HK-2 (cell line): ENCODE measurements around the gene IFT27.
"Not testable (repeated sequence)": the region's sequence is repeated elsewhere in the genome, so short reads cannot be mapped to it uniquely, and the experiment has no call there.

Source experiments
- DNase-seq: peaks from one replicate; pipeline ENCODE4 v3.0.0-alpha.2; 2018; ENCODE audit not compliant: unreplicated experiment

Gene IFT27

GRCh38 chr22:36744413-36744765 lies 31.5 kb downstream of the IFT27 start:
- DNase-seq = no peak

- no peak for DNase-seq
Measured at GRCh38 chr22:36743591-36744412, 32.1 kb downstream of the IFT27 start.

- DNase-seq = no peak
Measured at GRCh38 chr22:36743011-36743410, 32.9 kb downstream of the IFT27 start.

GRCh38 chr22:36741968-36742367 lies 34.0 kb downstream of the IFT27 start:
- DNase-seq = no peak

- no peak for DNase-seq
Measured at GRCh38 chr22:36741204-36741793, 34.6 kb downstream of the IFT27 start.

GRCh38 chr22:36740716-36741115 lies 35.2 kb downstream of the IFT27 start:
- no peak for DNase-seq

- DNase-seq = no peak
Measured at GRCh38 chr22:36739185-36739584, 36.7 kb downstream of the IFT27 start.

- no peak for DNase-seq
Measured at GRCh38 chr22:36738416-36739020, 37.4 kb downstream of the IFT27 start.

- no peak for DNase-seq
Measured at GRCh38 chr22:36737776-36738175, 38.1 kb downstream of the IFT27 start.

GRCh38 chr22:36736701-36737320 lies 39.1 kb downstream of the IFT27 start:
- no peak for DNase-seq

- DNase-seq = no peak
Measured at GRCh38 chr22:36734171-36735058, 41.5 kb downstream of the IFT27 start.

GRCh38 chr22:36733271-36733670 lies 42.6 kb downstream of the IFT27 start:
- no peak for DNase-seq

- DNase-seq = no peak
Measured at GRCh38 chr22:36732609-36733008, 43.3 kb downstream of the IFT27 start.

GRCh38 chr22:36731916-36732315 lies 44.0 kb downstream of the IFT27 start:
- no peak for DNase-seq

GRCh38 chr22:36731321-36731720 lies 44.6 kb downstream of the IFT27 start:
- DNase-seq = not testable (repeated sequence)

- no peak for DNase-seq
Measured at GRCh38 chr22:36730176-36730858, 45.6 kb downstream of the IFT27 start.

GRCh38 chr22:36729321-36729720 lies 46.6 kb downstream of the IFT27 start:
- DNase-seq = no peak

- DNase-seq = no peak
Measured at GRCh38 chr22:36728505-36728904, 47.4 kb downstream of the IFT27 start.

GRCh38 chr22:36727927-36728488 lies 47.9 kb downstream of the IFT27 start:
- DNase-seq = no peak

- DNase-seq = no peak
Measured at GRCh38 chr22:36727110-36727509, 48.8 kb downstream of the IFT27 start.

- DNase-seq = no peak
Measured at GRCh38 chr22:36726007-36726380, 49.9 kb downstream of the IFT27 start.
